HG03521 (cell line): Measurements from ENCODE around the gene TRAPPC3.
"Not testable (repeated sequence)": the region's sequence is repeated elsewhere in the genome, so short reads cannot be mapped to it uniquely, and the experiment has no call there.

ENCODE experiments used
- ATAC-seq: cut with Tn5 transposase; IDR thresholded peaks from one replicate; pipeline ENCODE4 v1.9.1; 2021; ENCODE audit warnings: mild to moderate bottlenecking, moderate library complexity; ENCODE audit not compliant: unreplicated experiment

Gene TRAPPC3

GRCh38 chr1:36149237-36149972 is at the start of gene TRAPPC3:
Gene TRAPPC3, minus strand, starts transcription at chr1:36149486. Its CDS starts 108 bp downstream, at chr1:36149378.
- peak; percentile 89 for ATAC-seq

- no peak for ATAC-seq
These were observed 49.4 kb upstream of the TRAPPC3 start for GRCh38 chr1:36198641-36199040.

GRCh38 chr1:36196805-36197204 is 47.5 kb upstream of the TRAPPC3 start:
- not testable (repeated sequence) for ATAC-seq

- ATAC-seq, result no peak
These were observed 38.7 kb upstream of the TRAPPC3 start for GRCh38 chr1:36187800-36188593.

- no peak for ATAC-seq
These were observed 34.1 kb upstream of the TRAPPC3 start for GRCh38 chr1:36183309-36183856.

- no peak for ATAC-seq
These were observed 33.4 kb upstream of the TRAPPC3 start for GRCh38 chr1:36182734-36183133.

GRCh38 chr1:36179220-36179600 is 29.9 kb upstream of the TRAPPC3 start:
- no peak for ATAC-seq

GRCh38 chr1:36178471-36179219 is 29.4 kb upstream of the TRAPPC3 start:
- ATAC-seq, result no peak

GRCh38 chr1:36177589-36178431 is 28.5 kb upstream of the TRAPPC3 start:
- ATAC-seq, result no peak

- no peak for ATAC-seq
These were observed 27.0 kb upstream of the TRAPPC3 start for GRCh38 chr1:36176106-36176949.

GRCh38 chr1:36175137-36176095 is 26.1 kb upstream of the TRAPPC3 start:
- ATAC-seq, result no peak

GRCh38 chr1:36174713-36175112 is 25.4 kb upstream of the TRAPPC3 start:
- no peak for ATAC-seq

- no peak for ATAC-seq
These were observed 23.7 kb upstream of the TRAPPC3 start for GRCh38 chr1:36172983-36173382.

GRCh38 chr1:36172017-36172747 is 22.9 kb upstream of the TRAPPC3 start:
- ATAC-seq, result no peak

GRCh38 chr1:36170643-36171412 is 21.5 kb upstream of the TRAPPC3 start:
- no peak for ATAC-seq

- no peak for ATAC-seq
These were observed 19.2 kb upstream of the TRAPPC3 start for GRCh38 chr1:36168514-36168913.
